ENCODE measurements around the gene SEL1L2. TPM values are rescaled to one million over a fixed set of nuclear protein-coding genes. Genes with fewer than 3 reads are reported as not detected.

The SEL1L2 gene
- polyA plus RNA-seq, 3 donors, result not detected

- 97% methylated on average over 7 of the region's 7 CpGs for WGBS (ENCODE audit: insufficient coverage)
- no peaks in the 10 kb centered on the region for H4K20me1 ChIP-seq (ENCODE audit: insufficient read depth, low read length)
- Mint-ChIP-seq H3K36me3 (no peaks in the 10 kb centered on the region), H3K27ac (no peak overlapping the region), H3K27me3 (ENCODE audit: low read depth in 3 of 3) (peaks cover 5 to 17% (median 15%) of the 10 kb centered on the region in 3 donors), H3K9me3 (peaks cover 0 to 5% (median 0%) of the 10 kb centered on the region in 7 donors), H3K4me3 (no peak overlapping the region), H3K4me1 (peaks cover 6% of the 10 kb centered on the region)
- intact Hi-C loops (cut with micrococcal nuclease), result no loop called here
- no peak overlapping the region for H3K4me2 ChIP-seq (replicated peaks; ENCODE audit: extremely low read depth, low read length, poor library complexity, severe bottlenecking)
- H3K9ac ChIP-seq (ENCODE audit: insufficient read depth, low read length, poor library complexity, severe bottlenecking), result no peak overlapping the region
- H3K27me3 ChIP-seq (ENCODE audit: control insufficient read depth in 2 of 2, insufficient read depth in 2 of 2, low read length in 2 of 2), result peaks cover 0 to 2% of the 10 kb centered on the region in 2 donors
- H3K36me3 ChIP-seq (replicated peaks in 1 of 2; ENCODE audit: control insufficient read depth in 1 of 2, insufficient read depth in 2 of 2, low read length in 2 of 2), result no peaks in the 10 kb centered on the region
- H3K4me3 ChIP-seq (replicated peaks in 1 of 3; ENCODE audit: low read depth in 2 of 3, low read length in 3 of 3), result no peak overlapping the region
- no peaks in the 10 kb centered on the region for H3K4me1 ChIP-seq (ENCODE audit: control insufficient read depth in 1 of 2, insufficient read depth in 2 of 2, low read length in 2 of 2)
- no peak overlapping the region for H3K27ac ChIP-seq (ENCODE audit: low read depth in 1 of 2, low read length in 2 of 2)
- TF ChIP-seq CTCF (IDR thresholded peaks at IDR 0.05), result no peak
- no peaks in the 10 kb centered on the region for H3K79me2 ChIP-seq (ENCODE audit: insufficient read depth, low read length)
- DNase-seq, result no peak
- H3K9me3 ChIP-seq (replicated peaks in 1 of 2; ENCODE audit: control insufficient read depth in 1 of 2, insufficient read depth in 1 of 2, low read length in 2 of 2), result no peaks in the 10 kb centered on the region
- H2AFZ ChIP-seq (ENCODE audit: insufficient read depth, low read depth, low read length, poor library complexity, severe bottlenecking), result no peak overlapping the region
These were observed 151.8 kb downstream of the SEL1L2 start for GRCh38 chr20:13838664-13839063.

GRCh38 chr20:13831476-13831875 lies 158.9 kb downstream of the SEL1L2 start:
- Histone ChIP-seq H4K20me1 (ENCODE audit: insufficient read depth, low read length) (no peaks in the 10 kb centered on the region), H3K27ac (ENCODE audit: low read depth in 1 of 2, low read length in 2 of 2) (no peak overlapping the region), H3K36me3 (replicated peaks in 1 of 2; ENCODE audit: control insufficient read depth in 1 of 2, insufficient read depth in 2 of 2, low read length in 2 of 2) (no peaks in the 10 kb centered on the region), H3K9ac (ENCODE audit: insufficient read depth, low read length, poor library complexity, severe bottlenecking) (no peak overlapping the region), H3K79me2 (ENCODE audit: insufficient read depth, low read length) (no peaks in the 10 kb centered on the region), H3K9me3 (replicated peaks in 1 of 2; ENCODE audit: control insufficient read depth in 1 of 2, insufficient read depth in 1 of 2, low read length in 2 of 2) (no peaks in the 10 kb centered on the region), H2AFZ (ENCODE audit: insufficient read depth, low read depth, low read length, poor library complexity, severe bottlenecking) (no peak overlapping the region), H3K27me3 (ENCODE audit: control insufficient read depth in 2 of 2, insufficient read depth in 2 of 2, low read length in 2 of 2) (peaks cover 0 to under 1% of the 10 kb centered on the region in 2 donors), H3K4me1 (ENCODE audit: control insufficient read depth in 1 of 2, insufficient read depth in 2 of 2, low read length in 2 of 2) (peaks cover under 1 to 4% of the 10 kb centered on the region in 2 donors), H3K4me3 (replicated peaks in 1 of 3; ENCODE audit: low read depth in 2 of 3, low read length in 3 of 3) (no peak overlapping the region), H3K4me2 (replicated peaks; ENCODE audit: extremely low read depth, low read length, poor library complexity, severe bottlenecking) (no peak overlapping the region)
- DNase-seq, result no peak
- TF ChIP-seq CTCF (IDR thresholded peaks at IDR 0.05), result no peak
- intact Hi-C loops (cut with micrococcal nuclease), result no loop called here
- 67% methylated on average over 2 of the region's 3 CpGs for WGBS (ENCODE audit: insufficient coverage)
- peaks cover 7% of the 10 kb centered on the region for H3K4me1 Mint-ChIP-seq
- peaks cover 0 to 3% (median 0%) of the 10 kb centered on the region in 7 donors for H3K9me3 Mint-ChIP-seq
- peaks cover 1 to 6% (median 2%) of the 10 kb centered on the region in 3 donors for H3K27me3 Mint-ChIP-seq (ENCODE audit: low read depth in 3 of 3)
- no peak overlapping the region for H3K4me3 Mint-ChIP-seq
- no peaks in the 10 kb centered on the region for H3K36me3 Mint-ChIP-seq
- H3K27ac Mint-ChIP-seq, result no peak overlapping the region
